ENCODE data around the gene MYBPC1.

GRCh38 chr12:101637936-101638335 is 43.2 kb downstream of the MYBPC1 start:
- TF ChIP-seq, protein P1, sequence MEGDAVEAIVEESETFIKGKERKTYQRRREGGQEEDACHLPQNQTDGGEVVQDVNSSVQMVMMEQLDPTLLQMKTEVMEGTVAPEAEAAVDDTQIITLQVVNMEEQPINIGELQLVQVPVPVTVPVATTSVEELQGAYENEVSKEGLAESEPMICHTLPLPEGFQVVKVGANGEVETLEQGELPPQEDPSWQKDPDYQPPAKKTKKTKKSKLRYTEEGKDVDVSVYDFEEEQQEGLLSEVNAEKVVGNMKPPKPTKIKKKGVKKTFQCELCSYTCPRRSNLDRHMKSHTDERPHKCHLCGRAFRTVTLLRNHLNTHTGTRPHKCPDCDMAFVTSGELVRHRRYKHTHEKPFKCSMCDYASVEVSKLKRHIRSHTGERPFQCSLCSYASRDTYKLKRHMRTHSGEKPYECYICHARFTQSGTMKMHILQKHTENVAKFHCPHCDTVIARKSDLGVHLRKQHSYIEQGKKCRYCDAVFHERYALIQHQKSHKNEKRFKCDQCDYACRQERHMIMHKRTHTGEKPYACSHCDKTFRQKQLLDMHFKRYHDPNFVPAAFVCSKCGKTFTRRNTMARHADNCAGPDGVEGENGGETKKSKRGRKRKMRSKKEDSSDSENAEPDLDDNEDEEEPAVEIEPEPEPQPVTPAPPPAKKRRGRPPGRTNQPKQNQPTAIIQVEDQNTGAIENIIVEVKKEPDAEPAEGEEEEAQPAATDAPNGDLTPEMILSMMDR (IDR thresholded peaks at IDR 0.05), result no peak
- TF ChIP-seq EZH2 (IDR thresholded peaks at IDR 0.05; ENCODE audit: borderline replicate concordance, insufficient read depth, low read depth, low read length, poor library complexity, severe bottlenecking), result no peak
